Measurements from ENCODE around the gene CATSPERE.
"Not testable (repeated sequence)": the region's sequence is repeated elsewhere in the genome, so short reads cannot be mapped to it uniquely, and the experiment has no call there.

- TF ChIP-seq CTCF (IDR thresholded peaks at IDR 0.05; ENCODE audit: borderline replicate concordance, extremely low read depth, low read length, poor library complexity, severe bottlenecking); EZH2 (IDR thresholded peaks at IDR 0.05; ENCODE audit: borderline replicate concordance, low read depth, low read length, severe bottlenecking): not testable (repeated sequence)
Observed at GRCh38 chr1:244661569-244662312, 200.7 kb downstream of the CATSPERE start.

Data from DND-41 (cell line).